Heart left ventricle (tissue), 13 donors: ENCODE data around the gene TECPR1.

Experiments used
- CTCF ChIP-seq, 12 donors: fragments of 200-600 bp; sonication (generic) in 4 of 12; IDR thresholded peaks; one replicate each; pipeline versions ENCODE4 v1.5.0 to v1.8.0; 2018 to 2022; ENCODE audit warnings: antibody characterized with exemption in 12 of 12, mild to moderate bottlenecking in 5 of 12
- POLR2A ChIP-seq, 2 donors: fragments of 450-650 bp; IDR thresholded peaks; one replicate each; pipeline ENCODE4 v1.6.1; 2017; ENCODE audit warnings: antibody characterized with exemption in 2 of 2, mild to moderate bottlenecking in 2 of 2, moderate library complexity in 2 of 2
- donor health status: ischemic (EF 13 %, LVEDD 7.1; RV severe dilation, severe dysfunction).
- donor health status: DM: no; HTN: yes; CAD: no.
- donor health status: DM: no; HTN: no; CAD: no.
- donor health status: ischemic (EF 25% LVEDD 6.9; RV normal size, moderate dysfunction).
- donor health status: ischemic (EF 25% LVEDD 5.7; RV mildly dilated, moderate dysfunction).
- donor health status: ischemic (EF 35%, LVEDD 5.7; RV mildly dilated, moderate dysfunction).
- donor health status: nonischemic (EF 11% LVEDD 7.7; RV severe dilation, severe dysfunction).
- donor health status: DM: yes; HTN: yes; CAD: no.
- donor health status: PGD.
- donor health status: ischemic (EF 29% LVEDD 5.4; RV normal size, mild dysfunction).
- donor health status: nonischemic (EF 23%, LVEDD 6.1; RV moderate dilation, normal function).

DNA sequence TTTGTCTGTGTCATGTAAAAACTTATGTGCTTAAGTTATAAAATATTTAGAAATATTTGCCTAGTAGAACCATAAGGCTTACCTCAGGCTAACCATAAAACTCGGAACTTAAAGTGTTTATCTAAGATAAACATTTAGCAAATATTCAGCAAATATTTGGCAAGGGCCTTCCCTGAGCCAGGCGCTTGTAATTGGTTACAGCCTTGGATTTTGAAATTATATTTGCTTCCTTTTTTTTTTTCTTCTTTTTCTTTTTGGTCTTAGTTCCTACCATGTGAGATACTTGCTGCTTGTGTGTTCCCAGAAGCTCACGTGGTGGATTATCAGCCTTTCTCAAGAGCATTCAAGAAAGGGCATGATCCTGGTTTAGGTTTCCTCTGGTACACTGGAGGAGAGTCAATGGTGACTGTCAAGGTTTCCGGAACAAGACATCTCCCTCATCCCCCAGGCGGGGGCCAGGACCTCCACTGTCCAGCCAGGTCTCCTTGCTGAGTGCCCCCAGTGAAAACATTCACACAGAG lies 24.3 kb upstream of the TECPR1 start:
- TF ChIP-seq CTCF (IDR thresholded peaks at IDR 0.05) (no peak), POLR2A (IDR thresholded peaks at IDR 0.05) (no peak)
